ENCODE results near the gene SESN1. TPM values are rescaled to one million over a fixed set of nuclear protein-coding genes. Genes with fewer than 3 reads are reported as not detected.
A peak's percentile ranks its signal among the peaks of the same experiment; 100 is the strongest.

SESN1 gene
- total RNA-seq, 6 experiments from 2014 or later: 8.7 to 17.1 (median 11.9) TPM

DNA sequence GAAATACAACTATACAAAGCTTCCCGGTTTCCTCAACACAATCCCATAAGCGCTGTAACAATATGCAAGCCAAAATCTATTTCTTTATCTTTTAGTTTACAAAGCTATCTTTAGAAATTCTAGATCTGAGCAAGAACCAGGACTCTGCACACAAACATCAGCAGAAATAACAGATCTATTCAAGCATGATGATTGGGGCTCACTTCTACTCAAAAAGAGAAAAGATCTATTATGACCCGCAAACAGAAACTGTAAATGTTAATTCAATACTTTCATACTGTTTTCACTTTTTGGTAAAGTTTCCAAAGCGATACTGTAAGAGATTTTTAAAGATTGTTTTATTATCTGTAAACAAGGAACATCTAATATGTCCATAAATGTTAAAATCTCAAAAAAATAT is 86.6 kb downstream of the SESN1 start:
- Histone ChIP-seq H3K4me3 (peak overlapping the region in 2 of 3 donors; percentile 78 to 82), H3K27me3 (no peaks in the 10 kb centered on the region), H3K9me3 (no peaks in the 10 kb centered on the region), H3K27ac (peak overlapping the region; percentile 96), H3K4me1 (peaks cover 0 to 22% (median 6%) of the 10 kb centered on the region in 4 donors), H3K36me3 (no peaks in the 10 kb centered on the region)
- intact Hi-C loops (cut with DNase I): no loop called here
- TF ChIP-seq CTCF (IDR thresholded peaks at IDR 0.05) (no peak), POLR2A (IDR thresholded peaks at IDR 0.05) (no peak)
- WGBS (ENCODE audit: insufficient coverage, low coverage, low lambda C conversion rate, missing lambda C conversion rate): 20% methylated on average over 4 of the region's 4 CpGs
- ATAC-seq: no peak
- no peak for DNase-seq

- no peaks in the 10 kb centered on the region for H3K27me3 ChIP-seq
Measured at GRCh38 chr6:109007521-109007920, 87.1 kb downstream of the SESN1 start.

DNA sequence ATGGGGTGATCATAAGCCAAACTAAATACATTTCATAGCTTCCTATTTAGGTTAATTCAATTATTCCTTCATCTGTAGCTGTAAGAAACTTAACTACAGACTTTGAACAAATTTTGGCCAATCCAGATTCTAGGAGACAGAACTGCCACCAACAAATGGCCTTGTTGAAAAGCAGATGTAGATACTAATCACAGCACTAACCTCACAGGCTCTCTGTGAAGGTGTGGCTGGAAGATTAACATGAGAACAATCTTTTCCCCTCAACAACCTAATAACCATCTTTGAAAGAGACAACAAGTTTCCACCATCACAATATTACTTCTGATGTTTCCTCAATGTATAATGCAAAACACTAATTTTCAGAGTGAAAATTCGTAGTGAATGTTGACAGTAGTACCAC is 87.8 kb downstream of the SESN1 start:
- TF ChIP-seq CTCF (IDR thresholded peaks at IDR 0.05) (no peak), POLR2A (IDR thresholded peaks at IDR 0.05) (no peak)
- ATAC-seq (no peak), DNase-seq (no peak)
- Histone ChIP-seq H3K36me3 (no peaks in the 10 kb centered on the region), H3K4me3 (no peak overlapping the region), H3K9me3 (no peaks in the 10 kb centered on the region), H3K27me3 (no peaks in the 10 kb centered on the region), H3K27ac (no peak overlapping the region), H3K4me1 (peaks cover 0 to 33% (median 10%) of the 10 kb centered on the region in 4 donors)
- WGBS (ENCODE audit: insufficient coverage, low coverage, low lambda C conversion rate, missing lambda C conversion rate): 67% methylated on average over 1 of the region's 1 CpG
- intact Hi-C loops (cut with DNase I): no loop called here

More at GRCh38 chr6:109007521-109007920, 87.1 kb downstream of the SESN1 start:
- ATAC-seq (no peak), DNase-seq (no peak)
- no peaks in the 10 kb centered on the region for H3K36me3 ChIP-seq
- no peak overlapping the region for H3K4me3 ChIP-seq
- 60% methylated on average over 3 of the region's 3 CpGs for WGBS (ENCODE audit: insufficient coverage, low coverage, low lambda C conversion rate, missing lambda C conversion rate)
- peaks cover 0 to 26% (median 8%) of the 10 kb centered on the region in 4 donors for H3K4me1 ChIP-seq
- peak overlapping the region in 1 of 3 donors; percentile 96 for H3K27ac ChIP-seq
- H3K9me3 ChIP-seq: no peaks in the 10 kb centered on the region
- intact Hi-C loops (cut with DNase I): no loop called here
- TF ChIP-seq POLR2A (IDR thresholded peaks at IDR 0.05) (no peak), CTCF (IDR thresholded peaks at IDR 0.05) (no peak)

DNA sequence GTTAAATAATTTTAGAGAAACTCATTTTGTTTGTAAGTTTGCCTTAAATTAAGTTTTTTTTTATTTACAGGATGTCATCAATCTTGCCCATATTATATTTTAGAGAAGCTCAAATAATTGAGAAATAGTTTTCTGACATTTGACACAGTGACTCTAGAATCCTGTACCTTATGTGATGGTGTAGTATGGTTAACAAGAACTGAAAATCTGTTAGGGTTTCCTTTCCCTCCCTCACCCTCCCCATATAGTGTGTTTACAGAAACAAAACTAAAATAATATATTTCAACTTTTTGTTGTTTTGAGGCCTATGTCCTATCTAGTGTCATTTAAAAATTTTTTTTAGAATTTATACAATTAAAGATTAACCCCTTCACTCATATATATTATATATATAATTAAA is 91.8 kb downstream of the SESN1 start:
- Histone ChIP-seq H3K4me1 (peaks cover 0 to 26% (median 8%) of the 10 kb centered on the region in 4 donors), H3K27ac (peak overlapping the region in 2 of 3 donors; percentile 52 to 65), H3K9me3 (no peaks in the 10 kb centered on the region), H3K27me3 (no peaks in the 10 kb centered on the region), H3K36me3 (peaks cover 0 to 7% (median 3%) of the 10 kb centered on the region in 4 donors), H3K4me3 (no peak overlapping the region)
- no peak for TF ChIP-seq POLR2A (IDR thresholded peaks at IDR 0.05)
- no peak for TF ChIP-seq CTCF (IDR thresholded peaks at IDR 0.05)
- DNase-seq: no peak
- intact Hi-C loops (cut with DNase I): no loop called here
- peak in 2 of 4 donors; percentile 30 to 34 for ATAC-seq

All from right lobe of liver (tissue), 6 donors.